Osteocyte (in vitro differentiated cells): Measurements from ENCODE around the gene SEMA4F. TPM values are rescaled to one million over a fixed set of nuclear protein-coding genes. Genes with fewer than 3 reads are reported as not detected.

Experiments used
- DNase-seq: peaks from one replicate; pipeline ENCODE4 v3.0.0; 2021; ENCODE audit warnings: mixed read lengths; ENCODE audit not compliant: unreplicated experiment; ENCODE audit errors: extremely low spot score
- H3K27ac Mint-ChIP-seq: one replicate; pipeline ENCODE4 v1.8.0; 2021; ENCODE audit warnings: mild to moderate bottlenecking, mixed read lengths; ENCODE audit not compliant: unreplicated experiment
- H3K27me3 Mint-ChIP-seq: one replicate; pipeline ENCODE4 v1.8.0; 2021; ENCODE audit warnings: mixed read lengths; ENCODE audit not compliant: unreplicated experiment
- H3K36me3 Mint-ChIP-seq: one replicate; pipeline ENCODE4 v1.8.0; 2021; ENCODE audit warnings: mixed read lengths; ENCODE audit not compliant: unreplicated experiment
- H3K4me1 Mint-ChIP-seq: one replicate; pipeline ENCODE4 v1.8.0; 2021; ENCODE audit warnings: mixed read lengths; ENCODE audit not compliant: unreplicated experiment
- H3K4me3 Mint-ChIP-seq: one replicate; pipeline ENCODE4 v1.8.0; 2021; ENCODE audit warnings: mild to moderate bottlenecking, moderate library complexity, mixed read lengths; ENCODE audit not compliant: unreplicated experiment
- H3K9me3 Mint-ChIP-seq: one replicate; pipeline ENCODE4 v1.8.0; 2021; ENCODE audit warnings: mixed read lengths; ENCODE audit not compliant: unreplicated experiment
- total RNA-seq: library from RNA; stranded (reverse); gene quantifications from 2 replicates; pipeline ENCODE4 v1.2.1, GENCODE V29; 2021
- TF ChIP-seq, protein P1 (sequence below): fragments of 200-600 bp; sonication (generic); IDR thresholded peaks from 2 replicates; pipeline ENCODE4 v1.5.0; 2021; ENCODE audit warnings: antibody characterized with exemption, mild to moderate bottlenecking, moderate library complexity

The SEMA4F gene
- total RNA-seq, 1 donor from 2014 or later = 14.2 TPM

DNA sequence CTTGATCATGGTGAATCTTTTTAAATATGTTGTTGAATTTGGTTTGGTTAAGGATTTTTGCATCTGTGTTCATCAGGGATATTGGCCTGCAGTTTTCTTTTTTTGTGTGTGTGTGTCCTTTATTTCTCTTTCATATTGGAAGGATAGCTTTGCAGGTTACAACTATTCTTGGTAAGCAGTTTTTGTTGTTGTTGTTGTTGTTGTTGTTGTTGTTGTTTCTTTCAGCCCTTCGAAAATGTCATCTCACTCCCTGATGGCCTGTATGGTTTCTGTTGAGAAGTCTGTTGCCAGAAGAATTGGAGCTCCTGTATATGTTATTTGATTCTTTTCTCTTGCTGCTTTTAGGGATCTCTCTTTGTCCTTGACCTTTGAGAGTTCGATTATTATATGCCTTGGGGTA lies 74.8 kb downstream of the SEMA4F start:
- Mint-ChIP-seq H3K27me3 (no peaks in the 10 kb centered on the region), H3K9me3 (peaks cover 4% of the 10 kb centered on the region), H3K36me3 (no peaks in the 10 kb centered on the region), H3K4me1 (no peaks in the 10 kb centered on the region), H3K4me3 (no peak overlapping the region), H3K27ac (no peak overlapping the region)
- DNase-seq = no peak
- TF ChIP-seq, protein P1, sequence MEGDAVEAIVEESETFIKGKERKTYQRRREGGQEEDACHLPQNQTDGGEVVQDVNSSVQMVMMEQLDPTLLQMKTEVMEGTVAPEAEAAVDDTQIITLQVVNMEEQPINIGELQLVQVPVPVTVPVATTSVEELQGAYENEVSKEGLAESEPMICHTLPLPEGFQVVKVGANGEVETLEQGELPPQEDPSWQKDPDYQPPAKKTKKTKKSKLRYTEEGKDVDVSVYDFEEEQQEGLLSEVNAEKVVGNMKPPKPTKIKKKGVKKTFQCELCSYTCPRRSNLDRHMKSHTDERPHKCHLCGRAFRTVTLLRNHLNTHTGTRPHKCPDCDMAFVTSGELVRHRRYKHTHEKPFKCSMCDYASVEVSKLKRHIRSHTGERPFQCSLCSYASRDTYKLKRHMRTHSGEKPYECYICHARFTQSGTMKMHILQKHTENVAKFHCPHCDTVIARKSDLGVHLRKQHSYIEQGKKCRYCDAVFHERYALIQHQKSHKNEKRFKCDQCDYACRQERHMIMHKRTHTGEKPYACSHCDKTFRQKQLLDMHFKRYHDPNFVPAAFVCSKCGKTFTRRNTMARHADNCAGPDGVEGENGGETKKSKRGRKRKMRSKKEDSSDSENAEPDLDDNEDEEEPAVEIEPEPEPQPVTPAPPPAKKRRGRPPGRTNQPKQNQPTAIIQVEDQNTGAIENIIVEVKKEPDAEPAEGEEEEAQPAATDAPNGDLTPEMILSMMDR = no peak

DNA sequence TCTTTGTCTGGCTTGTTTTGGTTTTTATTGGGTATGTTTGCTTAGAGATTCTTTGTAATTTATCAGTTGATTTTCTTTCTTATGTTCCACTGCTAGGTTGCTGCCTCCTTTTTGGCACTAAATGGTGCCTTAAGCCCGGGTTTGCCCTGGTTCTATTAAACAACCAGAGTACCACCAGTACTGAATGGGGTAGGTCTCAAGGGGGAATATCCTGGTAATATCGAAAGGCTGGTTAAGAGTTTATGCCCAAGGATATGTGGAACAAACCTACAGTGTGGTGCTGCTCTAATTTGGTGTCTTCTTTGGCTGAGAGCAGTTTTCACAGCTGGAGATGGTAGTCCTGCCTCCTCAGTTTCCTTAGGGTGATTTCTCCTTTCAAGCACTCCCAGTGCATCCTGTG lies 76.5 kb downstream of the SEMA4F start:
- Mint-ChIP-seq H3K4me3 (no peak overlapping the region), H3K4me1 (peaks cover 1% of the 10 kb centered on the region), H3K27ac (no peak overlapping the region), H3K9me3 (peaks cover 4% of the 10 kb centered on the region), H3K27me3 (no peaks in the 10 kb centered on the region), H3K36me3 (no peaks in the 10 kb centered on the region)
- DNase-seq = no peak
- TF ChIP-seq, protein P1 = no peak

Other genes with a start within 250 kb of the SEMA4F start
- gene C2orf81, start 232.6 kb upstream of the SEMA4F start, total RNA-seq = 2.4 and 2.8 TPM in 2 replicates
- 15.8 and 16.2 TPM in 2 replicates for gene WDR54, start 232.5 kb upstream of the SEMA4F start, total RNA-seq
- gene RTKN, start 212.3 kb upstream of the SEMA4F start, total RNA-seq = 19.1 and 22.1 TPM in 2 replicates
- gene INO80B, start 199.2 kb upstream of the SEMA4F start, total RNA-seq = 34.9 and 41.9 TPM in 2 replicates
- gene WBP1, start 195.8 kb upstream of the SEMA4F start, total RNA-seq = 86.3 and 96.1 TPM in 2 replicates
- 55.9 and 59.5 TPM in 2 replicates for gene MOGS, start 188.9 kb upstream of the SEMA4F start, total RNA-seq
- gene MRPL53, start 181.6 kb upstream of the SEMA4F start, total RNA-seq = 61.5 and 67.5 TPM in 2 replicates
- gene CCDC142, start 171.2 kb upstream of the SEMA4F start, total RNA-seq = 20.6 TPM in 2 replicates
- gene TTC31, start 171.2 kb upstream of the SEMA4F start, total RNA-seq = 24.2 and 24.3 TPM in 2 replicates
- 1.0 and 1.1 TPM in 2 replicates for gene LBX2, start 154.6 kb upstream of the SEMA4F start, total RNA-seq
- gene PCGF1, start 146.6 kb upstream of the SEMA4F start, total RNA-seq = 32.2 and 32.5 TPM in 2 replicates
- not detected in 2 replicates for gene TLX2, start 139.8 kb upstream of the SEMA4F start, total RNA-seq
- 0.26 and 0.32 TPM in 2 replicates for gene DQX1, start 128.0 kb upstream of the SEMA4F start, total RNA-seq
- 96.3 and 97.1 TPM in 2 replicates for gene AUP1, start 124.5 kb upstream of the SEMA4F start, total RNA-seq
- 32.0 and 32.3 TPM in 2 replicates for gene HTRA2, start 124.3 kb upstream of the SEMA4F start, total RNA-seq
- gene LOXL3, start 100.3 kb upstream of the SEMA4F start, total RNA-seq = 58.1 and 62.1 TPM in 2 replicates
- 15.8 and 17.7 TPM in 2 replicates for gene DOK1, start 99.5 kb upstream of the SEMA4F start, total RNA-seq
- not detected in 2 replicates for gene M1AP, start 5.9 kb upstream of the SEMA4F start, total RNA-seq
- gene HK2, start 179.9 kb downstream of the SEMA4F start, total RNA-seq = 13.8 and 14.1 TPM in 2 replicates